ENCODE results near the gene QARS1.
A peak's percentile ranks its signal among the peaks of the same experiment; 100 is the strongest.

Gene QARS1

DNA sequence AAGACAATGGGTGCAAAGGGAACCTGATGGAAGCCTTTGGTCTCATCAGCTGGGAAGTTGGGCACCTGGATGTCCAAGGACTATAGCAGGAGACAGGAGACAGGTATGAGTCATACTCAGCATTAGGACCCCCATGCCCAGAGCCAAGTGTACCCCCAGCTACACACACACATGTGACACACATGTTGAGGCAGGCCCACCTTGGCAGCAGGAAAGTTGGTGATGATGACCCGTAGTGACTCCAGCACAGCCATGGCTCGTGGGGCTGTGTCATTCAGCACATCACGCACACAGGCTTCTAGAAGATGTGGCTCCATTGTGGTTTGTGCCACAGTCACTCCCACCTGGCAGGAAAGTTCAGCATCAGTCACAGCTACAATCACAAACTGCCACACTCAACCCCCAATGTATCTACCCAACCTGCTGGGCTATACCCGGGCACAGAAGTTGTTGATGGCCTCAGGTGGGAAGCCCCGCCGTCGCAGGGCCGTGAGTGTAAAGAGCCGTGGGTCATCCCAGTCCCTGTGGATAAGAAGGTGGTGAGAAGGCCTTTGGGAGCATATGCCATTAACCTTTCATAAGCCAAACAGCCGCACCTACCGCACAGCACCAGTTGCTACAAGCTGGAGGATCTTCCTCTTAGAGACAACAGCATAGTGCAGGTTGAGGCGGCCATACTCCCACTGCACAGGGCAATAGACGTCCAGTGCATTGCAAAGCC lies 5.5 kb downstream of the QARS1 start:
- Histone ChIP-seq H3K4me3 (ENCODE audit: low read length in 2 of 2) (no peak overlapping the region), H3K27ac (ENCODE audit: low read length) (no peak overlapping the region), H3K4me1 (ENCODE audit: control insufficient read depth, insufficient read depth, low read length) (peaks cover 20% of the 10 kb centered on the region), H3K9ac (ENCODE audit: low read length in 2 of 2) (no peak overlapping the region), H3K36me3 (ENCODE audit: control insufficient read depth in 2 of 2, insufficient read depth in 2 of 2, low read length in 2 of 2) (peaks cover 47 to 59% of the 10 kb centered on the region in 2 donors), H3K27me3 (ENCODE audit: control insufficient read depth in 1 of 2, insufficient read depth in 2 of 2, low read length in 2 of 2) (no peaks in the 10 kb centered on the region), H3K9me3 (ENCODE audit: control insufficient read depth in 2 of 2, low read length in 2 of 2) (no peaks in the 10 kb centered on the region)

- no peaks in the 10 kb centered on the region for H3K27me3 ChIP-seq (ENCODE audit: control insufficient read depth in 1 of 2, insufficient read depth in 2 of 2, low read length in 2 of 2)
- H3K36me3 ChIP-seq (ENCODE audit: control insufficient read depth in 2 of 2, insufficient read depth in 2 of 2, low read length in 2 of 2) = peaks cover 47 to 59% of the 10 kb centered on the region in 2 donors
- H3K9me3 ChIP-seq (ENCODE audit: control insufficient read depth in 2 of 2, low read length in 2 of 2) = no peaks in the 10 kb centered on the region
- no peak overlapping the region for H3K9ac ChIP-seq (ENCODE audit: low read length in 2 of 2)
- no peak overlapping the region for H3K27ac ChIP-seq (ENCODE audit: low read length)
- no peak overlapping the region for H3K4me3 ChIP-seq (ENCODE audit: low read length in 2 of 2)
- H3K4me1 ChIP-seq (ENCODE audit: control insufficient read depth, insufficient read depth, low read length) = peaks cover 14% of the 10 kb centered on the region
Measured at GRCh38 chr3:49098429-49098828, 6.1 kb downstream of the QARS1 start.

DNA sequence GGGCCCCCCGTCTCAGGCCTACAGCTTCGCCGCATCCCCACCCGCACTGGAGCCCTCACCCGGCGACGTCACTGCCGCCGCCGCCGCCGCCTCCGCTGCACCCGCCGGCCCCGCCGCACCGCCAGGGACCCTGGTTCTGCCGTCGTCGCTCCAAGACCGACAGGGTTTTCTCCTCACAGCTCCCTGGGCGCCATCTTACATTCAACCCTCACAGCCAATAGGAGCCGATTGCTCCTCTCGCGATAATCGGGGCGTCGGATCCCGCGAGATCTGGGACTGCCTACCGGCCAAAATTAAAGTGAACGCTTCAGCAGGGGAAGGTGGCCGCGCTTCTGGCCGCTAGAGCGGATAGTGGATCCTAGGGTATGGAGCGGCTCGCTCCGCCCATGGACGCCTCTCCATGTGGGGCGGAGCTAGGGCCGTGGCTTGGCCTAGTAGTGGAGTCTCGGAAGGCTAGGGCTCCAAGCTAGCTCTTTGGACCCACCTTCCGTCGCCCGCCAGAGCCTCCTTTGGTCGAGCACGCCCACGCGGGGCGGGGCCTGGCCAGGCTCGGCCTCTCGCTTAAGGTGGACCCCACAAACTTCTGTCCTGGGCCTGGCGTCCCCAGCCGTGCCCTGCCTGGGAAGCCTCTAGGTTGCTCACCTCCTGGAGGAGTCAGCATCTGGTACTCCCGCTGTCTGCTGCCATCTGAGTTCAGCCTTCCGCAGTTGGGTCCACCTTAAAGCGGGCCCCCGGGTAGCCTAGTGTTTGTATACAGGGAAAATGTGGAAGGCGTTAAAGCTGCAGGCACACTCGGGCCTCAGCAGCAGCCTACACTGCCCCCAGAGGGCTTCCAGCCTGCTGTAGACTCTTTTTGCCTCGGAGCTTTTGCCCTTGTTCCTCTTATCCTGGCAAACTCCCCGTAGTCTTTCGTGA lies 10.4 kb downstream of the QARS1 start, which contains the start of gene QRICH1:
Gene QRICH1, minus strand, starts transcription at position 219 of the 915 bp plus-strand sequence. CDS start 17,054 bp downstream, outside the sequence.
- no peaks in the 10 kb centered on the region for H3K9me3 ChIP-seq (ENCODE audit: control insufficient read depth in 2 of 2, low read length in 2 of 2)
- H3K4me1 ChIP-seq (ENCODE audit: control insufficient read depth, insufficient read depth, low read length) = peaks cover 17% of the 10 kb centered on the region
- peak within 1 kb of the TSS; percentile 84 to 91 for H3K9ac ChIP-seq (ENCODE audit: low read length in 2 of 2)
- H3K27ac ChIP-seq (ENCODE audit: low read length) = peak within 1 kb of the TSS; percentile 97
- H3K27me3 ChIP-seq (ENCODE audit: control insufficient read depth in 1 of 2, insufficient read depth in 2 of 2, low read length in 2 of 2) = no peaks in the 10 kb centered on the region
- H3K36me3 ChIP-seq (ENCODE audit: control insufficient read depth in 2 of 2, insufficient read depth in 2 of 2, low read length in 2 of 2) = peaks cover 15 to 23% of the 10 kb centered on the region in 2 donors
- H3K4me3 ChIP-seq (ENCODE audit: low read length in 2 of 2) = peak within 1 kb of the TSS; percentile 82 to 90

- H3K9me3 ChIP-seq (ENCODE audit: control insufficient read depth in 2 of 2, low read length in 2 of 2) = no peaks in the 10 kb centered on the region
- peaks cover 6 to 14% of the 10 kb centered on the region in 2 donors for H3K36me3 ChIP-seq (ENCODE audit: control insufficient read depth in 2 of 2, insufficient read depth in 2 of 2, low read length in 2 of 2)
- peak overlapping the region; percentile 82 to 90 for H3K4me3 ChIP-seq (ENCODE audit: low read length in 2 of 2)
- H3K27ac ChIP-seq (ENCODE audit: low read length) = peak overlapping the region; percentile 97
- H3K9ac ChIP-seq (ENCODE audit: low read length in 2 of 2) = peak overlapping the region; percentile 84 to 86
- H3K4me1 ChIP-seq (ENCODE audit: control insufficient read depth, insufficient read depth, low read length) = peaks cover 17% of the 10 kb centered on the region
- no peaks in the 10 kb centered on the region for H3K27me3 ChIP-seq (ENCODE audit: control insufficient read depth in 1 of 2, insufficient read depth in 2 of 2, low read length in 2 of 2)
Measured at GRCh38 chr3:49092938-49093852, 11.4 kb downstream of the QARS1 start.

GRCh38 chr3:49081429-49081828 lies 23.1 kb downstream of the QARS1 start:
- peaks cover 4 to 11% of the 10 kb centered on the region in 2 donors for H3K36me3 ChIP-seq (ENCODE audit: control insufficient read depth in 2 of 2, insufficient read depth in 2 of 2, low read length in 2 of 2)
- H3K4me1 ChIP-seq (ENCODE audit: control insufficient read depth, insufficient read depth, low read length) = no peaks in the 10 kb centered on the region
- H3K27me3 ChIP-seq (ENCODE audit: control insufficient read depth in 1 of 2, insufficient read depth in 2 of 2, low read length in 2 of 2) = no peaks in the 10 kb centered on the region
- H3K4me3 ChIP-seq (ENCODE audit: low read length in 2 of 2) = no peak overlapping the region
- H3K9me3 ChIP-seq (ENCODE audit: control insufficient read depth in 2 of 2, low read length in 2 of 2) = no peaks in the 10 kb centered on the region
- no peak overlapping the region for H3K9ac ChIP-seq (ENCODE audit: low read length in 2 of 2)
- no peak overlapping the region for H3K27ac ChIP-seq (ENCODE audit: low read length)

GRCh38 chr3:49079270-49079669 lies 25.3 kb downstream of the QARS1 start:
- no peaks in the 10 kb centered on the region for H3K27me3 ChIP-seq (ENCODE audit: control insufficient read depth in 1 of 2, insufficient read depth in 2 of 2, low read length in 2 of 2)
- no peaks in the 10 kb centered on the region for H3K4me1 ChIP-seq (ENCODE audit: control insufficient read depth, insufficient read depth, low read length)
- no peak overlapping the region for H3K27ac ChIP-seq (ENCODE audit: low read length)
- no peak overlapping the region for H3K4me3 ChIP-seq (ENCODE audit: low read length in 2 of 2)
- no peak overlapping the region for H3K9ac ChIP-seq (ENCODE audit: low read length in 2 of 2)
- H3K9me3 ChIP-seq (ENCODE audit: control insufficient read depth in 2 of 2, low read length in 2 of 2) = no peaks in the 10 kb centered on the region
- H3K36me3 ChIP-seq (ENCODE audit: control insufficient read depth in 2 of 2, insufficient read depth in 2 of 2, low read length in 2 of 2) = peaks cover 10 to 23% of the 10 kb centered on the region in 2 donors

- Histone ChIP-seq H3K36me3 (ENCODE audit: control insufficient read depth in 2 of 2, insufficient read depth in 2 of 2, low read length in 2 of 2) (peaks cover 31 to 34% of the 10 kb centered on the region in 2 donors), H3K9ac (ENCODE audit: low read length in 2 of 2) (no peak overlapping the region), H3K4me3 (ENCODE audit: low read length in 2 of 2) (no peak overlapping the region), H3K4me1 (ENCODE audit: control insufficient read depth, insufficient read depth, low read length) (no peaks in the 10 kb centered on the region), H3K27ac (ENCODE audit: low read length) (no peak overlapping the region), H3K9me3 (ENCODE audit: control insufficient read depth in 2 of 2, low read length in 2 of 2) (no peaks in the 10 kb centered on the region), H3K27me3 (ENCODE audit: control insufficient read depth in 1 of 2, insufficient read depth in 2 of 2, low read length in 2 of 2) (no peaks in the 10 kb centered on the region)
Measured at GRCh38 chr3:49076646-49077045, 27.9 kb downstream of the QARS1 start.

GRCh38 chr3:49076116-49076515 lies 28.4 kb downstream of the QARS1 start:
- Histone ChIP-seq H3K27ac (ENCODE audit: low read length) (no peak overlapping the region), H3K4me1 (ENCODE audit: control insufficient read depth, insufficient read depth, low read length) (no peaks in the 10 kb centered on the region), H3K9me3 (ENCODE audit: control insufficient read depth in 2 of 2, low read length in 2 of 2) (no peaks in the 10 kb centered on the region), H3K4me3 (ENCODE audit: low read length in 2 of 2) (no peak overlapping the region), H3K36me3 (ENCODE audit: control insufficient read depth in 2 of 2, insufficient read depth in 2 of 2, low read length in 2 of 2) (peaks cover 34 to 39% of the 10 kb centered on the region in 2 donors), H3K27me3 (ENCODE audit: control insufficient read depth in 1 of 2, insufficient read depth in 2 of 2, low read length in 2 of 2) (no peaks in the 10 kb centered on the region), H3K9ac (ENCODE audit: low read length in 2 of 2) (no peak overlapping the region)

DNA sequence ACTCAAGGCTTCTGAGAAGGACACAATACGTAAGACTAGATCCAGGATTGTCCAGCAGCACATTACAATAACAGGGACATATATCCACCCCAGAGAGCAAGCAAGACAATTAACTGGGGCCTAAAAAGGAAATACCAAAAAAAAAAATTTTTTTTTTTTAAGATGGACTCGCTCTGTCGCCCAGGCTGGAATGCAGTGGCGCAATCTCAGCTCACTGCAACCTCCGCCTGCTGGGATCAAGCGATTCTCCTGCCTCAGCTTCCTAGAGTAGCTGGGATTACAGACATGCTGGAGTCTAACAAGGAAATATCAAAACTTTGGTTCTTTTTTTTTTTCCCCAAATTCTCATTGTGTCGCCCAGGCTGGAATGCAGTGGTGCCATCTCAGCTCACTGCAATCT lies 46.5 kb downstream of the QARS1 start:
- Histone ChIP-seq H3K9me3 (ENCODE audit: control insufficient read depth in 2 of 2, low read length in 2 of 2) (no peaks in the 10 kb centered on the region), H3K4me1 (ENCODE audit: control insufficient read depth, insufficient read depth, low read length) (peaks cover 4% of the 10 kb centered on the region), H3K9ac (ENCODE audit: low read length in 2 of 2) (no peak overlapping the region), H3K27me3 (ENCODE audit: control insufficient read depth in 1 of 2, insufficient read depth in 2 of 2, low read length in 2 of 2) (no peaks in the 10 kb centered on the region), H3K4me3 (ENCODE audit: low read length in 2 of 2) (no peak overlapping the region), H3K36me3 (ENCODE audit: control insufficient read depth in 2 of 2, insufficient read depth in 2 of 2, low read length in 2 of 2) (peaks cover 31 to 35% of the 10 kb centered on the region in 2 donors), H3K27ac (ENCODE audit: low read length) (no peak overlapping the region)

GRCh38 chr3:49057268-49057667 lies 47.3 kb downstream of the QARS1 start:
- H3K4me1 ChIP-seq (ENCODE audit: control insufficient read depth, insufficient read depth, low read length) = peaks cover 4% of the 10 kb centered on the region
- H3K27ac ChIP-seq (ENCODE audit: low read length) = no peak overlapping the region
- no peaks in the 10 kb centered on the region for H3K9me3 ChIP-seq (ENCODE audit: control insufficient read depth in 2 of 2, low read length in 2 of 2)
- H3K27me3 ChIP-seq (ENCODE audit: control insufficient read depth in 1 of 2, insufficient read depth in 2 of 2, low read length in 2 of 2) = no peaks in the 10 kb centered on the region
- no peak overlapping the region for H3K4me3 ChIP-seq (ENCODE audit: low read length in 2 of 2)
- no peak overlapping the region for H3K9ac ChIP-seq (ENCODE audit: low read length in 2 of 2)
- H3K36me3 ChIP-seq (ENCODE audit: control insufficient read depth in 2 of 2, insufficient read depth in 2 of 2, low read length in 2 of 2) = peaks cover 35 to 37% of the 10 kb centered on the region in 2 donors
